ENCODE results near the gene ETV6.

ETV6 gene

GRCh38 chr12:11731455-11731854 lies 82.0 kb downstream of the ETV6 start:
- H3K4me3 ChIP-seq (ENCODE audit: low read length) = no peak overlapping the region
- no peaks in the 10 kb centered on the region for H3K36me3 ChIP-seq (ENCODE audit: insufficient read depth, low read length)
- peaks cover 22% of the 10 kb centered on the region for H3K4me1 ChIP-seq (ENCODE audit: control insufficient read depth, insufficient read depth, low read length)

DNA sequence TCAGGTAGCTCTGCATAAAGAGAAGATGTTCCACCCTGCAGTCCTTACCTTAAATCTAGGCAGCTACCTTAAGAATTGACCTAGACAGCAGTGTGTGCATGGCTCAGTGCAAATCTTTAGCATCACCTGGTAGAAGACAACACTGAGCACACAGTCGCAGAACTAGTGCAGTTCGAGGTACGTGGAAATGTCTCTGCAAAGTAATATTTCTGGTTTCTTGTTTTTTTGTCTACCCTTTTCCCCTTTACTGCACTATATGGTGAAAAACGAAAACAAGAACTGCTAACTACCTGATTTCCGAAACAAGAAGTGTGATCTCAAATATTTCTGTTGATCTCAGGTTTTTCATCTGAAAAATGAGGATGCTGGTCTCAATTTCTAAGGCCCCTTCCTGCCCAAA lies 82.5 kb downstream of the ETV6 start:
- no peak overlapping the region for H3K4me3 ChIP-seq (ENCODE audit: low read length)
- H3K9ac ChIP-seq (ENCODE audit: low read depth, low read length) = no peak overlapping the region
- H3K27me3 ChIP-seq (ENCODE audit: control insufficient read depth, insufficient read depth, low read length) = no peaks in the 10 kb centered on the region
- no peaks in the 10 kb centered on the region for H3K9me3 ChIP-seq (replicated peaks; ENCODE audit: low read length)
- peaks cover 22% of the 10 kb centered on the region for H3K4me1 ChIP-seq (ENCODE audit: control insufficient read depth, insufficient read depth, low read length)
- no peaks in the 10 kb centered on the region for H3K36me3 ChIP-seq (ENCODE audit: insufficient read depth, low read length)
- H3K4me2 ChIP-seq (ENCODE audit: low read length) = peak overlapping the region; percentile 34

More at GRCh38 chr12:11731455-11731854, 82.0 kb downstream of the ETV6 start:
- H3K9me3 ChIP-seq (replicated peaks; ENCODE audit: low read length) = no peaks in the 10 kb centered on the region
- H3K4me2 ChIP-seq (ENCODE audit: low read length) = peak overlapping the region; percentile 34
- H3K27me3 ChIP-seq (ENCODE audit: control insufficient read depth, insufficient read depth, low read length) = no peaks in the 10 kb centered on the region
- H3K9ac ChIP-seq (ENCODE audit: low read depth, low read length) = no peak overlapping the region

DNA sequence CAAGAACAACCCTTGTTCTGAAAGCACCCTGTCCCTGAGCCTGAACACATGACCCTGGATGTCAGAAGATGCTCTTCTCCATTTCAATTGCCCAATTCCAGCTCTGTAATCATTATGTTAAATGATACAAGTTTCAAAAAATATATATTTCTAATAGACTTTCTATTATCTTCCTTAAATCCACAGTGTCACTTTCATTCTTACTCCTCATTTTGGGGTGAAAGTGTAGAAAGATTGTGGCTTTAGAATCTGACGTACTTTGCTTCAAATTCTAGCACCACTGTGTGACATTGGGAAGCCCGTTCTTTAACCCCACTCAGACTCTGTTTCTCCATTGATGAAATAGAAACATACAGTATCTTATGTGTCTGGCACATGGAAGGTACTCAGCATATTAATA lies 83.2 kb downstream of the ETV6 start:
- Histone ChIP-seq H3K27me3 (ENCODE audit: control insufficient read depth, insufficient read depth, low read length) (no peaks in the 10 kb centered on the region), H3K4me3 (ENCODE audit: low read length) (no peak overlapping the region), H3K9me3 (replicated peaks; ENCODE audit: low read length) (no peaks in the 10 kb centered on the region), H3K4me2 (ENCODE audit: low read length) (no peak overlapping the region), H3K4me1 (ENCODE audit: control insufficient read depth, insufficient read depth, low read length) (peaks cover 22% of the 10 kb centered on the region), H3K9ac (ENCODE audit: low read depth, low read length) (no peak overlapping the region), H3K36me3 (ENCODE audit: insufficient read depth, low read length) (no peaks in the 10 kb centered on the region)

DNA sequence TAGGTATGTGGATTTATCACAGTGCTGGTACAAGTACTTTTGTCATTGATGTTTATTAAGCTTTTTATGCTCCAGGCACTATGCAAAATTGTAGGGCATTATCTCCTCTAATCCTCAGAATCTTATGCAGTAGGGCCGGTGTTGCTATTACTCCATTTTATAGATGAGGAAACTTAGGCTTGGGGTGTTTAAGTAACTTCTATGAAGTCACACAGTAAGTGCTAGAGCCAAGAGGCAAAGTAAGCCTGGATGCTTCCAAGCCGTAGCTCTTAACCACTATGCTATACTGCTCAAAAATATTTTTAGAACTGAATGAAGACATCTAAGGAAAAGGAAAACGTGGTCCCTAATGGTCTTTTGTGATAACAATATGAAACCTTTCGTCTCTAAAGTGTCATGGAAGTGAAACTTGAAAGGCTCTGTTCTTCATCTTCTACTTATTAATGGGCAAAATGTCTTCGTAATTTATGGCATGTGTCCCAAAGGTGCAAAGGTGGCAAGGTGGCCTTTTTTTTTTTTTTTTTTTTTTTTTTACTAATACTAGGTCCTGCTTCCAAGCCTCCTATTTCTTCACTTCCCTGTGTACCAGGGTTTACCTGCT lies 85.2 kb downstream of the ETV6 start:
- Histone ChIP-seq H3K4me2 (ENCODE audit: low read length) (no peak overlapping the region), H3K4me3 (ENCODE audit: low read length) (no peak overlapping the region), H3K4me1 (ENCODE audit: control insufficient read depth, insufficient read depth, low read length) (peaks cover 16% of the 10 kb centered on the region), H3K9ac (ENCODE audit: low read depth, low read length) (no peak overlapping the region), H3K9me3 (replicated peaks; ENCODE audit: low read length) (no peaks in the 10 kb centered on the region), H3K36me3 (ENCODE audit: insufficient read depth, low read length) (no peaks in the 10 kb centered on the region), H3K27me3 (ENCODE audit: control insufficient read depth, insufficient read depth, low read length) (no peaks in the 10 kb centered on the region)

DNA sequence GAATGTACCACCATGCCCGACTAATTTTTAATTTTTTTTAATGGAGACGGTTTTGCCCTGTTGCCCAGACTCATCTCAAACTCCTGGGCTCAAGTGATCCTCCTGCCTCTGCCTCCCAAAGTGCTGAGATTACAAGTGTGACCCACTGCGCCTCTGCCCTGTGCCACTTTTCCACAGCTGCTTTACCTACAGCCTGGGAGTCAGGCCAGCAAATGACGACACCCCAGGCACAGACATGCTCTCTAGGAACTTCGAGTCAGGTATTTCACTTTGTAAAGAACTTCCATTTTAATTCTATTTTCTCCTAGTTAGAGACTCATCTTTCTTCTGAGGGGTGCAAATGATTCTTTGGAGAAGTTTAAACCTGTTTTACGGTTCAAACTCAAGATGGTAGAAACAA lies 89.0 kb downstream of the ETV6 start:
- Histone ChIP-seq H3K4me3 (ENCODE audit: low read length) (no peak overlapping the region), H3K36me3 (ENCODE audit: insufficient read depth, low read length) (no peaks in the 10 kb centered on the region), H3K4me1 (ENCODE audit: control insufficient read depth, insufficient read depth, low read length) (peaks cover 7% of the 10 kb centered on the region), H3K9me3 (replicated peaks; ENCODE audit: low read length) (no peaks in the 10 kb centered on the region), H3K27me3 (ENCODE audit: control insufficient read depth, insufficient read depth, low read length) (no peaks in the 10 kb centered on the region), H3K9ac (ENCODE audit: low read depth, low read length) (no peak overlapping the region), H3K4me2 (ENCODE audit: low read length) (no peak overlapping the region)

DNA sequence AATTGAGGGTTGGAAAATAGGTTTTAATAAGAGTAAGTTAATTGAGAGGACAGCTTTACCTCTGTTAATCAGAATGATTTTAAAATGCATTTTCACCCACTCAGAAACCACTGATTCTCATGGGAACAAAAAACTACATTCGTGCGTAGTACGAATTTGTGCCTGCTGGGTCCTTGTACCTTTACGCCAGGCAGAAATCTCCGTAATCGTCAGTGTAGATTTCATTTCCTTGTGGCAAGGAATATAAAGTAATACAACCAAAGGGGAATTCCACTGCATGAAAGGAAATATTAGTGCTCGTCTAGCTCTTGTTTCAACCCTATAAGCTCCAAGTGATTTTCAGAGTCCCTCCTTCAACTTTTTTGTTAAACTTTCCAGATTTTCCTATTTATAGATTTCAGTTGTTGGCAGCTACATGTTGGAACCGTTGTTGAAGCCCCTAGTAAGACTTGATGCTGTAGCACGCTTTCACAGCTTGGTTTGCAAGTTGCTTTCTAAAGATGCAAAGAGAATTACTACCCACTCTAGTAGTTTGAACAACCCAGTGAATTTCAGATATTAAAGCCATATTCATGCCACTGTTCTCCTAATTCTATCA lies 90.6 kb downstream of the ETV6 start:
- H3K9me3 ChIP-seq (replicated peaks; ENCODE audit: low read length) = no peaks in the 10 kb centered on the region
- no peaks in the 10 kb centered on the region for H3K27me3 ChIP-seq (ENCODE audit: control insufficient read depth, insufficient read depth, low read length)
- H3K4me2 ChIP-seq (ENCODE audit: low read length) = no peak overlapping the region
- H3K36me3 ChIP-seq (ENCODE audit: insufficient read depth, low read length) = no peaks in the 10 kb centered on the region
- H3K4me3 ChIP-seq (ENCODE audit: low read length) = no peak overlapping the region
- H3K4me1 ChIP-seq (ENCODE audit: control insufficient read depth, insufficient read depth, low read length) = peaks cover 7% of the 10 kb centered on the region
- no peak overlapping the region for H3K9ac ChIP-seq (ENCODE audit: low read depth, low read length)

DNA sequence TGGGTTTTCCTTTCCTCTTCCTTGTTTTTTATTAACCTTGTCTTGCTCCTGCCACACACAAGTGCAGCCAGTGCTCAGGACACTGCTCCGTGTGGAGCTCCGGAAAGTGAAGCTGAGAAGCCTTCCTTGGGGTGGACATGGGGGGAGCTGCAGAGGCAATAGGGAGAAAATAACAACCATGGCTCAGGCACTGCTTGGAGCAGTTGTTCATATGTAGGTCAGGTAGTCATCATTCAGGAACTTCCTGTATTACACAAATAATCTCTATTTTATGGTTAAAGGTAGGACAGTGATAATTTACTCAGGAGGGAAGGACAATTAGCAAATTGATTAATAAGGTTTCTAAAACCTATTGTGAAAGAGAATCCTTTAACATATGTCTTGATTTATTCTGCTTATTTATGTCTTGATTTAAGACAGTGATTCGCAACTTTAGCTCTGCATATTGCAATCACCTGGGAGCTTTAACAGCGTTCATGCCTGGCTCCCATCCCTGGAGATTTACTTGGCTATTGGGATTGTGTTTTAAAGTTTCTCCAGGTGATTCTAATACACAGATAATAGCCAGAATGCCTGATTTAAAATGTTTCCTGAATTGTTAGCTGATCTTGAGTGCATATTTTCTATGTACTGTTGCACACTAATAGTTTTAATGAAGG lies 92.1 kb downstream of the ETV6 start:
- Histone ChIP-seq H3K4me3 (ENCODE audit: low read length) (no peak overlapping the region), H3K36me3 (ENCODE audit: insufficient read depth, low read length) (no peaks in the 10 kb centered on the region), H3K9me3 (replicated peaks; ENCODE audit: low read length) (no peaks in the 10 kb centered on the region), H3K27me3 (ENCODE audit: control insufficient read depth, insufficient read depth, low read length) (no peaks in the 10 kb centered on the region), H3K4me2 (ENCODE audit: low read length) (no peak overlapping the region), H3K9ac (ENCODE audit: low read depth, low read length) (no peak overlapping the region), H3K4me1 (ENCODE audit: control insufficient read depth, insufficient read depth, low read length) (peaks cover 11% of the 10 kb centered on the region)

DNA sequence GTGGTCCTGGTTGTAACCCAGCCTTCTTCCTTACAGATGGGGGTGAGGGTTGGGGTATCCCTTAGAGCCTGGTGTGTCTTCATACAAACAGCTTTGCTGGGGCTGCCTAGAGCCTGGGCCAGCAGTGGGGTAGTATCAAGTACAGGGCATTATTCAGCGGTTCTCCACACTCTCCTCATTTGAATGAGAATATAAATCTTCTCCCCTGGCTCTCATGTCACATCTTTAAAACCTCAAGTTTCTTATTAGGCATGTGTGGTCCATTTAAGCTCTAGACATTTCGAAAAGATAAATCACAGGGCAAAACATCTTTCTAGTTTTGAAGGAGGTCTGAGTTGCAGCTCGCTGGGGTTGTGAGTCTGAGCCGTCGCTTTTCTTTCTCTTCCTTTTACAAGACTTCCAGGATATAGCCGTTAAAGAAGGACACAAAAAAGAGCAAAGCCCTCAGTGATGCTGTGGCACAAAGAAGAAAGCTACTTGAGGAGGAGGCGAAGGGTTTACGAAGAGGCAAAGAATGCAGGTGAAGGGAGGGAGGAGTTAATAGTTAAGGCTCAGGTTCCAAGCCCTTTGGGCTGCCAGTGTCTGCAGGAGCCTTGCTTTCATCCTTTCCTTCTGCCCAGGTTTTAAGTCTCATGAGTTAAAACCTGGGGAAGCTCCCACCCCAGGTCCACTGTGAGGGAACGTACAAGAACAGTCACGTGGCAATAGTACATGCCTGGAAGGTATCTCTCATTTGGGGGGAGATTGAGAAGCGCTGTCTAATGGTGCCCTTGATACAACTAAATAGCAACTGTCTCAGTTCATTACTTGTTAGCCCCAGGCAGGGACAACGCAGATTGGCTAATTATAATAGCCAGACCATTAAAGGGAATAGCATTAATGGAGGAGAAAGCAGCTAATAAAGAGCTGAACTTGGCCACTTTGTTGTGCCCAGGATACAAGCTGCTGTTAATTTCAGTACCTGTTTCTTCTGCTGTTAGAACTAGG lies 94.2 kb downstream of the ETV6 start:
- H3K36me3 ChIP-seq (ENCODE audit: insufficient read depth, low read length) = no peaks in the 10 kb centered on the region

DNA sequence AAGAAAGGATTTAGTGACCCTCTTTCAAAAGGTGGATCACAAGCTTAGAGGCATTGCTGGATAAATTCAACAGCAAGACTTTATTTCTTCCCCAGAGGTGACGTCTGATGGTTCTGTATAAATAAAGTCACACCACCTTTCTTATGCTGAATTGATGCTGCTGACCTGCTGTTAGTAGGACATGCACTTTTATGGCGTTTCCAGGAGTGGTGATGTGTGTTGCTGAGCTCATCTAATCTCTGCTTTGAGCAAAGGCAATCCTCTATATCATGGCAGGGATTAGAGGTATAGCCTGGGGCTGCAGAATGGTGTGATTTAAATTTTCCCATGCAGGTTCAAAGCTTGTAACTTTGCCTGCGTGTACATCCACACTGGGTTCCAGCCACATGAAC lies 94.9 kb downstream of the ETV6 start:
- H3K4me1 ChIP-seq (ENCODE audit: control insufficient read depth, insufficient read depth, low read length) = peaks cover 11% of the 10 kb centered on the region
- no peak overlapping the region for H3K4me2 ChIP-seq (ENCODE audit: low read length)
- H3K9me3 ChIP-seq (replicated peaks; ENCODE audit: low read length) = no peaks in the 10 kb centered on the region
- no peaks in the 10 kb centered on the region for H3K36me3 ChIP-seq (ENCODE audit: insufficient read depth, low read length)
- H3K9ac ChIP-seq (ENCODE audit: low read depth, low read length) = no peak overlapping the region
- H3K27me3 ChIP-seq (ENCODE audit: control insufficient read depth, insufficient read depth, low read length) = no peaks in the 10 kb centered on the region
- no peak overlapping the region for H3K4me3 ChIP-seq (ENCODE audit: low read length)

More for the DNA sequence above, 94.2 kb downstream of the ETV6 start:
- no peak overlapping the region for H3K4me3 ChIP-seq (ENCODE audit: low read length)
- no peaks in the 10 kb centered on the region for H3K27me3 ChIP-seq (ENCODE audit: control insufficient read depth, insufficient read depth, low read length)
- peaks cover 11% of the 10 kb centered on the region for H3K4me1 ChIP-seq (ENCODE audit: control insufficient read depth, insufficient read depth, low read length)
- H3K9ac ChIP-seq (ENCODE audit: low read depth, low read length) = no peak overlapping the region
- H3K9me3 ChIP-seq (replicated peaks; ENCODE audit: low read length) = no peaks in the 10 kb centered on the region
- no peak overlapping the region for H3K4me2 ChIP-seq (ENCODE audit: low read length)

DNA sequence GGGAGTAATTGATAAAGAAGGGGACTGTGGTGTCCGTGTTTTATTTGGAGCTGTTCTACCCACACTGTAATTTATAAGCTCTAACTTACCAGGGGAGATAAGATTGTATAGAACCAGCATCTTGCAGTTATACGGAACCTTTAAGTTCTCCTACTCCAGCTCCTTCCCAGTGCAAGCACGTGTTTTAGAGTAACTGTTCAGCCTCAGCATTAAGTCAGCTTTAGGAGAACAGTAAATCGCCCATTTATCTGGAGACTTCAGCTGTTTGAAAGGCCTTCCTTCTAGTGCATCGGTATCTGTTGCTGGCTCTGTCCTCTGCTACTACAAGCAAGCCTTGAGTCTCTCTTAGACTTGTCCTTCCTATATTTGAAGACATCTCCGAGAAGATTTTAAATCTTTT lies 95.6 kb downstream of the ETV6 start:
- Histone ChIP-seq H3K4me1 (ENCODE audit: control insufficient read depth, insufficient read depth, low read length) (peaks cover 11% of the 10 kb centered on the region), H3K9me3 (replicated peaks; ENCODE audit: low read length) (no peaks in the 10 kb centered on the region), H3K9ac (ENCODE audit: low read depth, low read length) (no peak overlapping the region), H3K36me3 (ENCODE audit: insufficient read depth, low read length) (no peaks in the 10 kb centered on the region), H3K4me2 (ENCODE audit: low read length) (no peak overlapping the region), H3K4me3 (ENCODE audit: low read length) (no peak overlapping the region), H3K27me3 (ENCODE audit: control insufficient read depth, insufficient read depth, low read length) (no peaks in the 10 kb centered on the region)

DNA sequence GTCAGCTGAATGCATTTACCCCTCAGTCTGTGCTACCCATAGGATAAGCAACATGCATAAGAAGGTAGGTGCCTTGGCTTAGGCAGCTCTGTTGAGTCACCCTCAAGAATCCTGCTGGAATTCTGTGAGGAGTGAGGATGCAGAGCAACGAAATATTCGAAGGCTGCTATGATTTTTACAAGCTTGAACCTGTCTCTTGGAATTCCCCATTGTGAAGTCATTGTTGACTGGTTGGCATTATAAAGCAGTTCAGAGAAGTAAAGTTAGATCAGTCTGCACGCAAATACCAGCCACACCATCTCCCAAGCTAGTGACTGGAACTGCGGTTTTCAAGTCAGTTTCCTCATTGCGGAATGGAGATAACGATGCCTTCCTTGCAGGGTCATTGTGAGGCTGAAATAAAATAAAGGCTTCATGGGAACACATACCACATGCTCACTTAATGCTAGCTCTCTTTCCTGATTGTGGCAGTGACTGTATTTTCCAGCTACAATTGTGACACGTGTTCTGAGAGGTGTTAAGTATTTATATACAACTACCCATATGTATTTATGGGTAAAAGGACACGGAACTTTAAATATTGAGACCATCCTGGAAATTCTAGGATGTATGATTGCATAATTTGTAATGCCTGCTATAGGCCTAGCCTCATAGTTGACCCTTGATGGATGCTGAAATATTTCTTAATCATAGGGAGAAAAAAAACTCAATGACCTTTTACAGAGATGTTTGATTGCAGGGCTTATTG lies 96.7 kb downstream of the ETV6 start:
- Histone ChIP-seq H3K36me3 (ENCODE audit: insufficient read depth, low read length) (no peaks in the 10 kb centered on the region), H3K27me3 (ENCODE audit: control insufficient read depth, insufficient read depth, low read length) (no peaks in the 10 kb centered on the region), H3K9ac (ENCODE audit: low read depth, low read length) (no peak overlapping the region), H3K4me1 (ENCODE audit: control insufficient read depth, insufficient read depth, low read length) (peaks cover 10% of the 10 kb centered on the region), H3K4me2 (ENCODE audit: low read length) (no peak overlapping the region), H3K4me3 (ENCODE audit: low read length) (no peak overlapping the region), H3K9me3 (replicated peaks; ENCODE audit: low read length) (no peaks in the 10 kb centered on the region)

Data from skeletal muscle satellite cell (primary cell).